ENCODE results near the gene NR3C1. TPM values are rescaled to one million over a fixed set of nuclear protein-coding genes. Genes with fewer than 3 reads are reported as not detected.

Gene NR3C1
- total RNA-seq, 1 experiment from 2014 or later, result 42.1 TPM

- peak; percentile 26 for DNase-seq (ENCODE audit: low spot score)
These were observed 141.6 kb downstream of the NR3C1 start for GRCh38 chr5:143261748-143262392.

- DNase-seq (ENCODE audit: low spot score), result no peak
These were observed 144.3 kb downstream of the NR3C1 start for GRCh38 chr5:143259254-143259605.

- peak; percentile 88 for DNase-seq (ENCODE audit: low spot score)
These were observed 144.8 kb downstream of the NR3C1 start for GRCh38 chr5:143258559-143259253.

- DNase-seq (ENCODE audit: low spot score), result no peak
These were observed 148.7 kb downstream of the NR3C1 start for GRCh38 chr5:143254819-143255218.

GRCh38 chr5:143251946-143252345 lies 151.5 kb downstream of the NR3C1 start:
- DNase-seq (ENCODE audit: low spot score), result no peak

- DNase-seq (ENCODE audit: low spot score), result no peak
These were observed 152.3 kb downstream of the NR3C1 start for GRCh38 chr5:143251190-143251589.

GRCh38 chr5:143249851-143250250 lies 153.6 kb downstream of the NR3C1 start:
- DNase-seq (ENCODE audit: low spot score), result peak; percentile 35

GRCh38 chr5:143248822-143249579 lies 154.5 kb downstream of the NR3C1 start:
- peak; percentile 84 for DNase-seq (ENCODE audit: low spot score)

GRCh38 chr5:143248391-143248790 lies 155.1 kb downstream of the NR3C1 start:
- no peak for DNase-seq (ENCODE audit: low spot score)

GRCh38 chr5:143247134-143247815 lies 156.2 kb downstream of the NR3C1 start:
- no peak for DNase-seq (ENCODE audit: low spot score)

GRCh38 chr5:143245929-143246561 lies 157.4 kb downstream of the NR3C1 start:
- DNase-seq (ENCODE audit: low spot score), result peak; percentile 99

- peak; percentile 60 for DNase-seq (ENCODE audit: low spot score)
These were observed 158.5 kb downstream of the NR3C1 start for GRCh38 chr5:143244990-143245389.

- DNase-seq (ENCODE audit: low spot score), result peak; percentile 99
These were observed 159.3 kb downstream of the NR3C1 start for GRCh38 chr5:143244000-143244736.

- no peak for DNase-seq (ENCODE audit: low spot score)
These were observed 160.4 kb downstream of the NR3C1 start for GRCh38 chr5:143243103-143243502.

- DNase-seq (ENCODE audit: low spot score), result no peak
These were observed 161.6 kb downstream of the NR3C1 start for GRCh38 chr5:143241892-143242291.

- DNase-seq (ENCODE audit: low spot score), result no peak
These were observed 163.5 kb downstream of the NR3C1 start for GRCh38 chr5:143239882-143240518.

GRCh38 chr5:143238620-143239019 lies 164.9 kb downstream of the NR3C1 start:
- no peak for DNase-seq (ENCODE audit: low spot score)

- no peak for DNase-seq (ENCODE audit: low spot score)
These were observed 165.8 kb downstream of the NR3C1 start for GRCh38 chr5:143237664-143238063.

- DNase-seq (ENCODE audit: low spot score), result no peak
These were observed 166.8 kb downstream of the NR3C1 start for GRCh38 chr5:143236682-143237081.

GRCh38 chr5:143235423-143235822 lies 168.1 kb downstream of the NR3C1 start:
- no peak for DNase-seq (ENCODE audit: low spot score)
